ENCODE data around the gene ARL5A.

ARL5A gene

DNA sequence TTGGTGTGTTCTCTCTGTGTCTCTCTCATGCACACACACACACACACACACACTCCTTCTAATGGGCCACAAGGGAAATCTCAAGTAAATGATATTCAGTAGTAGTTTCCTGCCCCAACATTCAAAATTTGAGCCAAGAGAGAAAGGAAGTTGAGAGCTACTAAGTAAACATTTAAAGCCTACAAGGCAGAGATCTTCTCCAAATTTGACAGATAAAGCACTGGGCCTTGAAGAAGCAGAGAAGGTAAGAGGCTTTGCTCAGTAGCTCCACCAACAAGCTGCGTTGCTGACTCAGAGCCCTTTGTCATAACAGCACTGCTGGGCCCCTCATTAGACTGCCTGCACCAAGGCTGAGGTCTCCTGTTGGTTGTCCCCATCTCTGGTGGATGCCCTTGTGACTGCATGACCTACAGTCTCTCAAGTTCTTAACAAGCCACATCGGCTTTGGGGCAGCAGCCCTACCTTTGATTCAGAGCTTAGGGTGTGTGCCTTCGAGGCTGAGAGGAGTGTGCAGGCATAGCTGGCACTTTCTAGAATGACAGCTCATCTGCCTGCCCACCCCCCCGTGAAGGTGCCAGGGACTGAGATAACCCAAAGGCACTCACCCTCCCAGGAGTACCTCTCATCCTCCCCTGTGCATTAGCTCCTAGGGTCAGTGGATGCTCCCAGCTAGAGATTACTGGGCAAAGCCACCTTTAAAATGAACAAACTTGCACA lies 61.6 kb downstream of the ARL5A start:
- DNase-seq (ENCODE audit: low read depth) = no peak

- no peak for DNase-seq (ENCODE audit: low read depth)
Measured at GRCh38 chr2:151765760-151766410, 62.3 kb downstream of the ARL5A start.

DNA sequence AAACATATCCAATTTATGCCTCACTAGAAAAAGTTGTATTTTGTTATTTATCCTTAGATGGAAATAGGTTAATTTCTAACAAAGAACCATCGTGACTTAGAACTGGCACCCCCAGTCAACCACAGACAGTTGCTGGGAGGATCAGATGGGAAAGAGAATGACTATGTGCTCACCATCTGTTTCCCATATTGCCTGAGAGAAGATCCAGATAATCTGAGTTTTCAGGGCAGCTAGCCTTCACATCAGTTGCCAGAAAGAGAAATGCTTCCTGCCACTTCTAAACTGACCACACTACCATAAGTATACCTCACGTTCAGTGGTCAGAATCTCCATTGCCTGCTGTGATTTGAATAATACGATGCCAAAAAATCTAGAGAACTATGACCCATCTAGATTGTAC lies 65.5 kb downstream of the ARL5A start:
- DNase-seq (ENCODE audit: low read depth) = no peak

DNA sequence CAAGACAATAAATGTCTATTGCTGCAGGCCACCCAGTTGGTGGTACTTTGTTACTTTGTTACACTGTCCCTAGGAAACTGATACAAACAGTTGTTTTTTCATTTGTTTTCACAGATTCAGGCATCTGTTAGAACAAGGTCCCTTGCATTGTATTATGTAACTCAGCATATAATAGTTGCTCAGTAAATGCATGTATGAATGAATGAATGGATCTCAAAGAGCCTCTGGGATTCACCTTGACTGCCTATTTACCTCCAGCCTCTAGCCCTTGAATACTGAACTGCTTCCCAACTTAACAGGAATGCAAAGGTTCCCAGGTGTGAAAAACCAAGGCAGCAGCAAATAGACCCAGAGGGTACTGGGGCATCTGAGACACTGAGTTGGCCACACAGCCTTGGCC lies 66.5 kb downstream of the ARL5A start:
- no peak for DNase-seq (ENCODE audit: low read depth)

GRCh38 chr2:151761193-151761592 lies 67.0 kb downstream of the ARL5A start:
- DNase-seq (ENCODE audit: low read depth) = no peak

GRCh38 chr2:151760139-151760650 lies 68.0 kb downstream of the ARL5A start:
- DNase-seq (ENCODE audit: low read depth) = no peak

- DNase-seq (ENCODE audit: low read depth) = no peak
Measured at GRCh38 chr2:151758744-151759143, 69.5 kb downstream of the ARL5A start.

- no peak for DNase-seq (ENCODE audit: low read depth)
Measured at GRCh38 chr2:151757861-151758260, 70.4 kb downstream of the ARL5A start.

GRCh38 chr2:151756820-151757219 lies 71.4 kb downstream of the ARL5A start:
- DNase-seq (ENCODE audit: low read depth) = no peak

DNA sequence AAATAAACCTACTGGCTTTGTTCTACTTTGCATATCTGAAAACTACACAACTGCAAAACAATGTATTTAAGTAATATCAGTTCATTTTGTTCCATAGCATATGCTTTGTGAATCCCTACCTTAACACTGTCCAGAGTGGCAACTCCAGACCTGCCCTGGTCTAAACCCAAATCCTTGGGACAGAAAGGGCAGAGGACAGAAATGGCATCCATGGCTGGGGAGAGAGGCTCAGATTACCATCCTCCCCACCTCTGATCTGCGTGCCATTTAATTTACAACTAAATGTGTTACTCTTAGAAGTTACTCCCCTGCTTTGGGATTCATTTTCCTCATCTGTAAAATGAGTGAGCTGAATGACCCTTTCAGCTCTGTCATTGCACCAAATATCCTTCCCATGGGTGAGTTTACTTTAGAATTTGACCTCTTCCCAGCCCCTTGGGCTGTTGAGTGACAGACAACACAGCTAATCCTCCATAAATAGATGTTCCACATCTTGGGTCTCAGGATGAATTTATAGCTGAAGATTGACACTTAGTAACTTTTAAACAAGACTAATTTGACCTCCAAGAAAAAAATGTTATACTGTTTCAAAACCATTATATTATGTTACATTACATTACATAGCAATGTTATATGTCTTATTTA lies 73.8 kb downstream of the ARL5A start:
- DNase-seq (ENCODE audit: low read depth) = no peak

- no peak for DNase-seq (ENCODE audit: low read depth)
Measured at GRCh38 chr2:151753540-151753939, 74.7 kb downstream of the ARL5A start.

Measured in activated T-cell treated with anti-CD3 and anti-CD28 coated beads for 24 hours (primary cell).